Fibroblast of lung (primary cell): Measurements from ENCODE around the gene NRM.
A peak's percentile ranks its signal among the peaks of the same experiment; 100 is the strongest.

Experiments
- EZH2 ChIP-seq: IDR thresholded peaks from 2 replicates; pipeline ENCODE4 v1.5.1; 2012; ENCODE audit warnings: low read length, control low read depth, mild to moderate bottlenecking; ENCODE audit errors: missing control alignments
- TF ChIP-seq, protein P1 (sequence below), 2 donors: IDR thresholded peaks in 1 of 2; conservative IDR thresholded peaks in 1 of 2; 1 replicate in 1 of 2; 2 replicates in 1 of 2; pipeline ENCODE4 v1.5.1; 2011 to 2012; ENCODE audit warnings: low read length in 2 of 2, control low read depth in 1 of 2, inconsistent platforms in 1 of 2, low read depth in 1 of 2, mild to moderate bottlenecking in 1 of 2

DNA sequence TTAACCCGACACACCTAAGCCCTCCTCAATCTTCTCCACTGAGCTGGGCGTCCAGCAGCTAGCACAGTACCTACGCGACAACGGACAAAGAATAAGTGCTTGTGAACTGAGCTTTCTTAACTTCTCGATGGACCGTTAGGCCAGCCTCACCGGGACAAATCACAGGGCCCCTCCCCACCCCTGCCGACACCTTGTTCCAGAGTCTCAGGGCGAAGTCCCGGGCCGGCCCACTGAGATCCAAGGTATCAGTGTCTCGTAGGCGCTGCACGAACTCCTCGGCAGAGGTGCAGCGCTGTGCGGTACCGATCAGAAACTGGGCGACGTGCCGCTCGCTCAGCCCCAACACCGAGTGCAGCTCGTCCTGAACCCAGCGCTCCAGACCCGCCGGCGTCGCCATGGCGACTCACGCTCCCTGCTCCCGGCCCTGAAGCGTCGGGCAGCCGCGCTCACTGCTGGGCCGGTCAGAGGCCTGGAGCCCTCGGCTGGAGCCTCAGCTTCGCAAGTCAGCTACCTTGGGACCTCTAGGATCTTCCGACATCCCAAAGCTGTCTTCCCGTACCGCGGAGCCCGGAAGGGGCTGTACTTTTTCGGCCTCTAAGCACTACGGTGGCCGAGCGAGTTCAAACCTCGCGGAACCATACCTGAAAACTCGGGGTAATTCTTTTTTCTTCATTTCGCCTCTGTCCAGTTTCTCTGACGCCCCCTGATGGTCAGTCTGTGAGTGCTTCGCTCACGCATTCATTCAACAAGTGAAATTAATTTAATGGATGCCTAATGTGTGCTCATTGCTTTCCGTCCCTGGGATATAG lies 18.1 kb downstream of the NRM start, which contains the start of gene DHX16:
- TF ChIP-seq, protein P1, sequence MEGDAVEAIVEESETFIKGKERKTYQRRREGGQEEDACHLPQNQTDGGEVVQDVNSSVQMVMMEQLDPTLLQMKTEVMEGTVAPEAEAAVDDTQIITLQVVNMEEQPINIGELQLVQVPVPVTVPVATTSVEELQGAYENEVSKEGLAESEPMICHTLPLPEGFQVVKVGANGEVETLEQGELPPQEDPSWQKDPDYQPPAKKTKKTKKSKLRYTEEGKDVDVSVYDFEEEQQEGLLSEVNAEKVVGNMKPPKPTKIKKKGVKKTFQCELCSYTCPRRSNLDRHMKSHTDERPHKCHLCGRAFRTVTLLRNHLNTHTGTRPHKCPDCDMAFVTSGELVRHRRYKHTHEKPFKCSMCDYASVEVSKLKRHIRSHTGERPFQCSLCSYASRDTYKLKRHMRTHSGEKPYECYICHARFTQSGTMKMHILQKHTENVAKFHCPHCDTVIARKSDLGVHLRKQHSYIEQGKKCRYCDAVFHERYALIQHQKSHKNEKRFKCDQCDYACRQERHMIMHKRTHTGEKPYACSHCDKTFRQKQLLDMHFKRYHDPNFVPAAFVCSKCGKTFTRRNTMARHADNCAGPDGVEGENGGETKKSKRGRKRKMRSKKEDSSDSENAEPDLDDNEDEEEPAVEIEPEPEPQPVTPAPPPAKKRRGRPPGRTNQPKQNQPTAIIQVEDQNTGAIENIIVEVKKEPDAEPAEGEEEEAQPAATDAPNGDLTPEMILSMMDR (conservative IDR thresholded peaks at IDR 0.05 in 1 of 2, IDR thresholded peaks at IDR 0.05 in 1 of 2; ENCODE audit: low read depth in 1 of 2, low read length in 2 of 2) = peak; percentile 84 to 92
- no peak for TF ChIP-seq EZH2
